Spleen (tissue), 11 donors: ENCODE results near the gene SGSH. TPM values are rescaled to one million over a fixed set of nuclear protein-coding genes. Genes with fewer than 3 reads are reported as not detected.

Experiments
- DNase-seq: peaks from one replicate; pipeline ENCODE4 v3.0.0-alpha.2; 2020
- H3K27ac ChIP-seq, 8 donors: fragments of 200-600 bp; sonication (generic) in 7 of 8; 1 replicate in 4 of 8; 2 replicates in 4 of 8; pipeline versions ENCODE4 v1.5.0 to v1.8.0; 2016 to 2021; ENCODE audit warnings: inconsistent platforms in 4 of 8, mild to moderate bottlenecking in 4 of 8, moderate library complexity in 1 of 8
- H3K27me3 ChIP-seq, 7 donors: fragments of 200-600 bp; sonication (generic) in 6 of 7; replicated peaks in 1 of 7; 1 replicate in 4 of 7; 2 replicates in 3 of 7; pipeline versions ENCODE4 v1.5.0 to v1.8.0; 2016 to 2021; ENCODE audit warnings: inconsistent platforms in 3 of 7, mild to moderate bottlenecking in 1 of 7
- H3K36me3 ChIP-seq, 6 donors: fragments of 200-600 bp; sonication (generic) in 5 of 6; 1 replicate in 4 of 6; 2 replicates in 2 of 6; pipeline versions ENCODE4 v1.5.0 to v1.8.0; 2016 to 2021; ENCODE audit warnings: inconsistent platforms in 2 of 6
- H3K4me1 ChIP-seq, 6 donors: fragments of 200-600 bp; sonication (generic) in 5 of 6; 1 replicate in 3 of 6; 2 replicates in 3 of 6; pipeline versions ENCODE4 v1.5.0 to v1.8.0; 2016 to 2021; ENCODE audit warnings: inconsistent platforms in 3 of 6
- H3K4me3 ChIP-seq, 8 donors: fragments of 200-600 bp; sonication (generic) in 7 of 8; 1 replicate in 4 of 8; 2 replicates in 4 of 8; pipeline versions ENCODE4 v1.5.0 to v1.8.0; 2016 to 2021; ENCODE audit warnings: inconsistent platforms in 4 of 8, mild to moderate bottlenecking in 4 of 8, moderate library complexity in 2 of 8
- H3K9me3 ChIP-seq, 8 donors: fragments of 200-600 bp; sonication (generic) in 7 of 8; 1 replicate in 4 of 8; 2 replicates in 4 of 8; pipeline versions ENCODE4 v1.5.0 to v1.8.0; 2016 to 2021; ENCODE audit warnings: inconsistent platforms in 4 of 8
- CTCF ChIP-seq, 11 experiments: fragments of 200-600 bp in 7 of 11; fragments of 450-650 bp in 4 of 11; sonication (generic) in 4 of 11; IDR thresholded peaks in 8 of 11; conservative IDR thresholded peaks in 3 of 11; 1 replicate in 7 of 11; 2 replicates in 4 of 11; pipeline versions ENCODE4 v1.4.0 to v1.8.0; 2016 to 2021; ENCODE audit warnings: antibody characterized with exemption in 11 of 11, inconsistent platforms in 4 of 11, mild to moderate bottlenecking in 1 of 11
- POLR2A ChIP-seq, 3 donors: fragments of 450-650 bp; IDR thresholded peaks; one replicate each; pipeline ENCODE4 v1.5.1; 2017; ENCODE audit warnings: antibody characterized with exemption in 3 of 3, mild to moderate bottlenecking in 1 of 3
- POLR2AphosphoS5 ChIP-seq, 3 donors: sonication (generic); formaldehyde crosslinking; IDR thresholded peaks; one replicate each; pipeline ENCODE4 v1.5.1; 2017; ENCODE audit warnings: antibody characterized with exemption in 3 of 3
- WGBS, 5 donors: extraction: QIAGEN DNeasy Blood & Tissue Kit in 3 of 5; methylation state at CpG; one replicate each; pipeline versions ENCODE4 v1.1.5 to v1.1.7; 2013 to 2018; 5-methylcytosine and 5-hydroxymethylcytosine counted together
- intact Hi-C: fragments of 100-400 bp; cut with DNase I; formaldehyde crosslinking; loops from one replicate; pipeline ENCODE4 v1.15.0; 2023; ENCODE audit warnings: low total_unique reads
- polyA plus RNA-seq, 3 donors: library from polyadenylated mRNA; stranded (reverse); fragments of 200-250 nt; gene quantifications; one replicate each; pipeline ENCODE4 v1.2.1, GENCODE V29; 2013
- total RNA-seq, 7 donors: library from RNA; depleted of rRNA in 3 of 7; stranded (reverse); fragments of >200 nt in 3 of 7; fragmentation: NEBNext Ultra II Directional in 4 of 7; extraction: Animal tissue kit (Norgen Biotek cat#: 25700) in 4 of 7; gene quantifications; one replicate each; pipeline versions ENCODE4 v1.1.0 to v1.2.1, GENCODE V29; 2016 to 2021
- donor health status: healthy with polysubstance abuse.
- donor health status: DM: no; HTN: no; CAD: no; lungs with moderate emphysema.
- donor health status: DM: no; HTN: no; CAD: no.
- donor health status: Bipolar disorder and iron deficiency.
- donor health status: healthy.
- donor health status: DM: no; HTN: no; CAD: no.
- donor health status: DM: yes; HTN: yes; CAD: no.

Gene SGSH
- total and polyA plus RNA-seq, 10 donors, result 23.6 to 137 (median 90.3) TPM

GRCh38 chr17:80177986-80178595 is 42.0 kb downstream of the SGSH start:
- Histone ChIP-seq H3K4me3 (no peak overlapping the region), H3K27ac (no peak overlapping the region), H3K36me3 (no peaks in the 10 kb centered on the region), H3K4me1 (no peaks in the 10 kb centered on the region), H3K9me3 (no peaks in the 10 kb centered on the region), H3K27me3 (peaks cover 0 to 5% (median 0%) of the 10 kb centered on the region in 7 donors)
- intact Hi-C loops, result no loop called here
- WGBS, 5 donors, result 76 to 83% (median 79%) methylated on average over 21 of the region's 21 CpGs
- TF ChIP-seq POLR2A (IDR thresholded peaks at IDR 0.05), result no peak
- TF ChIP-seq POLR2AphosphoS5 (IDR thresholded peaks at IDR 0.05), result no peak
- TF ChIP-seq CTCF (IDR thresholded peaks at IDR 0.05 in 8 of 11, conservative IDR thresholded peaks at IDR 0.05 in 3 of 11), result no peak
- DNase-seq, result no peak

GRCh38 chr17:80176757-80177156 is 43.4 kb downstream of the SGSH start:
- H3K27ac ChIP-seq, result no peak overlapping the region
- no peaks in the 10 kb centered on the region for H3K4me1 ChIP-seq
- intact Hi-C loops, result no loop called here
- no peaks in the 10 kb centered on the region for H3K9me3 ChIP-seq
- no peaks in the 10 kb centered on the region for H3K36me3 ChIP-seq
- peaks cover 0 to 5% (median 0%) of the 10 kb centered on the region in 7 donors for H3K27me3 ChIP-seq
- TF ChIP-seq POLR2AphosphoS5 (IDR thresholded peaks at IDR 0.05) (no peak), CTCF (IDR thresholded peaks at IDR 0.05 in 8 of 11, conservative IDR thresholded peaks at IDR 0.05 in 3 of 11) (no peak), POLR2A (IDR thresholded peaks at IDR 0.05) (no peak)
- no peak for DNase-seq
- no peak overlapping the region for H3K4me3 ChIP-seq
- 88 to 95% (median 92%) methylated on average over 11 of the region's 11 CpGs for WGBS, 5 donors

GRCh38 chr17:80173916-80174315 is 46.2 kb downstream of the SGSH start:
- Histone ChIP-seq H3K9me3 (no peaks in the 10 kb centered on the region), H3K27ac (no peak overlapping the region), H3K4me1 (no peaks in the 10 kb centered on the region), H3K27me3 (no peaks in the 10 kb centered on the region), H3K36me3 (no peaks in the 10 kb centered on the region), H3K4me3 (no peak overlapping the region)
- no peak for DNase-seq
- intact Hi-C loops, result no loop called here
- TF ChIP-seq CTCF (IDR thresholded peaks at IDR 0.05 in 8 of 11, conservative IDR thresholded peaks at IDR 0.05 in 3 of 11) (no peak), POLR2A (IDR thresholded peaks at IDR 0.05) (no peak), POLR2AphosphoS5 (IDR thresholded peaks at IDR 0.05) (no peak)
- WGBS, 5 donors, result 89 to 97% (median 95%) methylated on average over 6 of the region's 6 CpGs

GRCh38 chr17:80173126-80173525 is 47.0 kb downstream of the SGSH start:
- H3K27me3 ChIP-seq, result no peaks in the 10 kb centered on the region
- no peak overlapping the region for H3K4me3 ChIP-seq
- no peaks in the 10 kb centered on the region for H3K4me1 ChIP-seq
- H3K27ac ChIP-seq, result no peak overlapping the region
- intact Hi-C loops, result no loop called here
- WGBS, 5 donors, result 75 to 98% (median 88%) methylated on average over 12 of the region's 12 CpGs
- no peak for DNase-seq
- no peaks in the 10 kb centered on the region for H3K9me3 ChIP-seq
- no peak for TF ChIP-seq CTCF (IDR thresholded peaks at IDR 0.05 in 8 of 11, conservative IDR thresholded peaks at IDR 0.05 in 3 of 11)
- TF ChIP-seq POLR2A (IDR thresholded peaks at IDR 0.05), result no peak
- TF ChIP-seq POLR2AphosphoS5 (IDR thresholded peaks at IDR 0.05), result no peak
- H3K36me3 ChIP-seq, result no peaks in the 10 kb centered on the region
